A549 (cell line): ENCODE measurements around the gene BBX. TPM values are rescaled to one million over a fixed set of nuclear protein-coding genes. Genes with fewer than 3 reads are reported as not detected.
A peak's percentile ranks its signal among the peaks of the same experiment; 100 is the strongest.

Experiments used
- ATAC-seq, 2 experiments: fragments of 200-7000 bp in 1 of 2; fragments of >200 bp in 1 of 2; cut with Nextera tagmentation in 1 of 2; cut with Tn5 transposase in 1 of 2; 3 replicates each; pipeline versions ENCODE4 v1.8.0 to v1.9.1; 2018 to 2020; ENCODE audit warnings: mild to moderate bottlenecking in 1 of 2, moderate library complexity in 1 of 2
- CTCF ChIA-PET: fragments of 300-600 bp; sonication (Branson Sonifier 250); formaldehyde crosslinking; extraction: SDS; loops from one replicate; lab custom pipeline; 2021; ENCODE audit warnings: antibody characterized with exemption, inconsistent platforms; lab: Yijun Ruan, JAX
- POLR2A ChIA-PET: fragments of 350-600 bp; formaldehyde crosslinking; extraction: SDS; loops from one replicate; lab custom pipeline; 2021; ENCODE audit warnings: antibody characterized with exemption, inconsistent platforms; lab: Yijun Ruan, JAX
- DNase-seq, 2 experiments: peaks; one replicate each; pipeline versions ENCODE4 v3.0.0 to v3.0.0-alpha.2; 2011 to 2016; ENCODE audit warnings: low read depth in 1 of 2, low spot score in 1 of 2
- FAIRE-seq: peaks from 2 replicates; lab custom pipeline; 2011; peaks lifted over from hg19 to GRCh38; lab: Jason Lieb, UNC
- H3K27ac ChIP-seq, 2 experiments: fragments of >200 bp; sonication (Bioruptor Twin); formaldehyde crosslinking; 3 replicates each; pipeline ENCODE4 v1.5.1; 2016 to 2017
- H3K4me1 ChIP-seq: fragments of >200 bp; sonication (Bioruptor Twin); formaldehyde crosslinking; 3 replicates; pipeline ENCODE4 v1.6.1; 2016
- H3K4me2 ChIP-seq: fragments of >200 bp; sonication (Bioruptor Twin); formaldehyde crosslinking; 3 replicates; pipeline ENCODE4 v1.6.1; 2016
- H3K4me3 ChIP-seq: fragments of >200 bp; sonication (Bioruptor Twin); formaldehyde crosslinking; 3 replicates; pipeline ENCODE4 v1.5.1; 2016
- H3K9me3 ChIP-seq: fragments of >200 bp; sonication (Bioruptor Twin); formaldehyde crosslinking; 3 replicates; pipeline ENCODE4 v1.6.1; 2016
- BHLHE40 ChIP-seq: IDR thresholded peaks from 2 replicates; pipeline ENCODE4 v1.6.1; 2012; ENCODE audit warnings: low read depth, low read length, inconsistent platforms
- CBX2 ChIP-seq: fragments of 200-600 bp; sonication (generic); IDR thresholded peaks from 2 replicates; pipeline ENCODE4 v1.6.1; 2016; ENCODE audit warnings: low read depth, mild to moderate bottlenecking, borderline replicate concordance
- CTCF ChIP-seq: fragments of >200 bp; sonication (Bioruptor Twin); formaldehyde crosslinking; IDR thresholded peaks from 3 replicates; pipeline ENCODE4 v1.5.1; 2016
- EHMT2 ChIP-seq: fragments of 200-600 bp; sonication (generic); IDR thresholded peaks from 2 replicates; pipeline ENCODE4 v1.6.1; 2016; ENCODE audit warnings: antibody characterized with exemption, low read depth, mild to moderate bottlenecking, moderate library complexity
- EP300 ChIP-seq, 2 experiments: fragments of >200 bp; sonication (Bioruptor Twin); formaldehyde crosslinking; IDR thresholded peaks; 2 replicates in 1 of 2; 3 replicates in 1 of 2; pipeline ENCODE4 v1.6.1; 2016 to 2017
- FOSB ChIP-seq: fragments of 250-450 bp; sonication (Bioruptor Pico); IDR thresholded peaks from 2 replicates; pipeline ENCODE4 v1.5.0; 2020; ENCODE audit warnings: mild to moderate bottlenecking, moderate library complexity
- FOSL2 ChIP-seq, 2 experiments: fragments of 450-650 bp in 1 of 2; fragments of >200 bp in 1 of 2; sonication (Bioruptor Twin) in 1 of 2; formaldehyde crosslinking; IDR thresholded peaks; 2 replicates each; pipeline versions ENCODE4 v1.5.0 to v1.6.1; 2016 to 2020; ENCODE audit warnings: mild to moderate bottlenecking in 1 of 2, moderate library complexity in 1 of 2
- GATA3 ChIP-seq: IDR thresholded peaks from 2 replicates; pipeline ENCODE4 v1.6.1; 2012; ENCODE audit warnings: borderline replicate concordance
- HES2 ChIP-seq: fragments of >200 bp; sonication (Bioruptor Twin); formaldehyde crosslinking; IDR thresholded peaks from 2 replicates; pipeline ENCODE4 v1.6.1; 2016
- HOXA7 ChIP-seq: fragments of 250-450 bp; sonication (Bioruptor Pico); IDR thresholded peaks from 2 replicates; pipeline ENCODE4 v1.5.0; 2020; ENCODE audit warnings: mild to moderate bottlenecking, moderate library complexity
- HOXB5 ChIP-seq: fragments of 250-450 bp; sonication (Bioruptor Pico); IDR thresholded peaks from 2 replicates; pipeline ENCODE4 v1.5.0; 2020; ENCODE audit warnings: mild to moderate bottlenecking, moderate library complexity
- JUN ChIP-seq, 2 experiments: fragments of >200 bp; sonication (Bioruptor Twin); formaldehyde crosslinking; IDR thresholded peaks; 2 replicates in 1 of 2; 3 replicates in 1 of 2; pipeline ENCODE4 v1.6.1; 2016 to 2017
- JUNB ChIP-seq: fragments of >200 bp; sonication (Bioruptor Twin); formaldehyde crosslinking; IDR thresholded peaks from 2 replicates; pipeline ENCODE4 v1.6.1; 2016
- KDM5A ChIP-seq: fragments of 200-600 bp; sonication (generic); IDR thresholded peaks from 2 replicates; pipeline ENCODE4 v1.6.1; 2016; ENCODE audit warnings: antibody characterized with exemption, mild to moderate bottlenecking
- MAFK ChIP-seq: fragments of 450-650 bp; IDR thresholded peaks from 2 replicates; pipeline ENCODE4 v1.6.1; 2014; ENCODE audit not compliant: partially characterized antibody
- MYC ChIP-seq: IDR thresholded peaks from 2 replicates; pipeline ENCODE4 v1.6.1; 2012; ENCODE audit warnings: mild to moderate bottlenecking, inconsistent platforms, low read length, improper control_type of control experiment, borderline replicate concordance
- PBX3 ChIP-seq: IDR thresholded peaks from 2 replicates; pipeline ENCODE4 v1.6.1; 2012
- POLR2AphosphoS2 ChIP-seq: conservative IDR thresholded peaks from 2 replicates; pipeline ENCODE4 v1.6.1; 2012; ENCODE audit warnings: low read length, improper control_type of control experiment, inconsistent platforms
- RCOR1 ChIP-seq: fragments of 150-350 bp; IDR thresholded peaks from 2 replicates; pipeline ENCODE4 v1.6.1; 2014; ENCODE audit warnings: antibody characterized with exemption, low read length, low read depth
- RFX5 ChIP-seq: fragments of 450-650 bp; IDR thresholded peaks from 2 replicates; pipeline ENCODE4 v1.7.1; 2014; ENCODE audit warnings: antibody characterized with exemption, mild to moderate bottlenecking, moderate library complexity
- SMC3 ChIP-seq: fragments of >200 bp; sonication (Bioruptor Twin); formaldehyde crosslinking; IDR thresholded peaks from 3 replicates; pipeline ENCODE4 v1.6.1; 2018; ENCODE audit warnings: inconsistent platforms
- TFCP2L1 ChIP-seq: fragments of 250-450 bp; sonication (Bioruptor Pico); IDR thresholded peaks from 2 replicates; pipeline ENCODE4 v1.5.0; 2021; ENCODE audit warnings: mild to moderate bottlenecking
- ZFP36 ChIP-seq: fragments of 450-650 bp; IDR thresholded peaks from 2 replicates; pipeline ENCODE4 v1.6.1; 2014; ENCODE audit warnings: borderline replicate concordance; ENCODE audit not compliant: partially characterized antibody
- ZSCAN20 ChIP-seq: fragments of 250-450 bp; sonication (Bioruptor Pico); IDR thresholded peaks from 2 replicates; pipeline ENCODE4 v1.8.0; 2022; ENCODE audit warnings: mild to moderate bottlenecking, moderate library complexity
- WGBS: methylation state at CpG from one replicate; pipeline ENCODE4 v1.1.6; 2017; ENCODE audit errors: missing lambda C conversion rate; 5-methylcytosine and 5-hydroxymethylcytosine counted together
- polyA plus RNA-seq, 4 experiments: library from polyadenylated mRNA; depleted of rRNA in 3 of 4; stranded (reverse); fragments of >200 nt; fragmentation: RNase III in 1 of 4; extraction: RNeasy Plus Mini Kit Qiagen cat#74134 plus additional on column Dnase treatment in 1 of 4; gene quantifications; 2 replicates in 3 of 4; 3 replicates in 1 of 4; pipeline ENCODE4 v1.2.3, GENCODE V29; 2011 to 2017

The BBX gene
- polyA plus RNA-seq, 2 of the 4 experiments (the other 2 are of a cell fraction): 16.7 to 62.8 TPM

- no peaks in the 10 kb centered on the region for H3K9me3 ChIP-seq
- ChIA-PET CTCF (interaction anchor here (0.7 to 2.9 kb wide), 9 partner anchors 10 to 629 kb away, joined by 3 to 13 read pairs (median 3); no protein-coding TSS in a partner anchor), POLR2A (no interaction called here)
- DNase-seq: no peak
- WGBS: 55% methylated on average over 5 of the region's 5 CpGs
- H3K27ac ChIP-seq: no peak overlapping the region
- TF ChIP-seq KDM5A (no peak), FOSL2 (IDR thresholded peaks at IDR 0.05) (no peak), FOSL2 (CRISPR knock-in tag; IDR thresholded peaks at IDR 0.05) (no peak), RFX5 (no peak), RCOR1 (no peak), JUNB (no peak), HES2 (no peak), POLR2AphosphoS2 (no peak), HOXB5 (CRISPR knock-in tag) (no peak)
- no peak overlapping the region for H3K4me3 ChIP-seq
- no peak for FAIRE-seq
- H3K4me1 ChIP-seq: no peaks in the 10 kb centered on the region
- no peak overlapping the region for H3K4me2 ChIP-seq
- no peak for ATAC-seq
Measured at GRCh38 chr3:107848351-107848915, 325.7 kb downstream of the BBX start.

- no peak for FAIRE-seq
- WGBS: 21% methylated on average over 2 of the region's 2 CpGs
- TF ChIP-seq MAFK (no peak), SMC3 (no peak)
Measured at GRCh38 chr3:107850681-107851080, 327.9 kb downstream of the BBX start.

GRCh38 chr3:107853821-107854220 lies 331.1 kb downstream of the BBX start:
- Histone ChIP-seq H3K4me1 (no peaks in the 10 kb centered on the region), H3K4me3 (no peak overlapping the region), H3K4me2 (no peak overlapping the region), H3K9me3 (no peaks in the 10 kb centered on the region), H3K27ac (no peak overlapping the region)
- no peak for ATAC-seq
- TF ChIP-seq MYC (no peak), GATA3 (no peak), JUNB (no peak), CTCF (no peak), PBX3 (no peak), CBX2 (no peak), BHLHE40 (no peak), ZFP36 (no peak), EHMT2 (no peak), FOSB (no peak), TFCP2L1 (CRISPR knock-in tag) (no peak), EP300 (IDR thresholded peaks at IDR 0.05) (no peak), ZSCAN20 (no peak), HOXA7 (CRISPR knock-in tag) (no peak), JUN (IDR thresholded peaks at IDR 0.05) (no peak)
- CTCF ChIA-PET: interaction anchor here (3.2 kb wide), 1 partner anchor 8 kb away, joined by 21 read pairs; no protein-coding TSS in a partner anchor
- POLR2A ChIA-PET: no interaction called here
- FAIRE-seq: no peak
- DNase-seq: no peak

More at GRCh38 chr3:107850681-107851080, 327.9 kb downstream of the BBX start:
- H3K4me1 ChIP-seq: no peaks in the 10 kb centered on the region
- no peak overlapping the region for H3K4me3 ChIP-seq
- no peaks in the 10 kb centered on the region for H3K9me3 ChIP-seq
- DNase-seq: peak in 1 of 2 experiments; percentile 4
- no peak overlapping the region for H3K4me2 ChIP-seq
- no peak overlapping the region for H3K27ac ChIP-seq
- ATAC-seq: no peak
- ChIA-PET POLR2A (no interaction called here), CTCF (no interaction called here)
